H54 (cell line): ENCODE data around the gene TTC1.
"Not testable (repeated sequence)": the region's sequence is repeated elsewhere in the genome, so short reads cannot be mapped to it uniquely, and the experiment has no call there.

ENCODE experiments used
- DNase-seq: peaks from one replicate; pipeline ENCODE4 v3.0.0; 2011; ENCODE audit warnings: low spot score, mixed read lengths; ENCODE audit not compliant: insufficient read length
- FAIRE-seq: peaks from 3 replicates; lab custom pipeline; 2011; peaks lifted over from hg19 to GRCh38; lab: Jason Lieb, UNC
- POLR2A ChIP-seq: IDR thresholded peaks from 2 replicates; pipeline ENCODE4 v1.6.1; 2011; ENCODE audit warnings: low read depth, mild to moderate bottlenecking, low read length

Gene TTC1, protein sequence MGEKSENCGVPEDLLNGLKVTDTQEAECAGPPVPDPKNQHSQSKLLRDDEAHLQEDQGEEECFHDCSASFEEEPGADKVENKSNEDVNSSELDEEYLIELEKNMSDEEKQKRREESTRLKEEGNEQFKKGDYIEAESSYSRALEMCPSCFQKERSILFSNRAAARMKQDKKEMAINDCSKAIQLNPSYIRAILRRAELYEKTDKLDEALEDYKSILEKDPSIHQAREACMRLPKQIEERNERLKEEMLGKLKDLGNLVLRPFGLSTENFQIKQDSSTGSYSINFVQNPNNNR

DNA sequence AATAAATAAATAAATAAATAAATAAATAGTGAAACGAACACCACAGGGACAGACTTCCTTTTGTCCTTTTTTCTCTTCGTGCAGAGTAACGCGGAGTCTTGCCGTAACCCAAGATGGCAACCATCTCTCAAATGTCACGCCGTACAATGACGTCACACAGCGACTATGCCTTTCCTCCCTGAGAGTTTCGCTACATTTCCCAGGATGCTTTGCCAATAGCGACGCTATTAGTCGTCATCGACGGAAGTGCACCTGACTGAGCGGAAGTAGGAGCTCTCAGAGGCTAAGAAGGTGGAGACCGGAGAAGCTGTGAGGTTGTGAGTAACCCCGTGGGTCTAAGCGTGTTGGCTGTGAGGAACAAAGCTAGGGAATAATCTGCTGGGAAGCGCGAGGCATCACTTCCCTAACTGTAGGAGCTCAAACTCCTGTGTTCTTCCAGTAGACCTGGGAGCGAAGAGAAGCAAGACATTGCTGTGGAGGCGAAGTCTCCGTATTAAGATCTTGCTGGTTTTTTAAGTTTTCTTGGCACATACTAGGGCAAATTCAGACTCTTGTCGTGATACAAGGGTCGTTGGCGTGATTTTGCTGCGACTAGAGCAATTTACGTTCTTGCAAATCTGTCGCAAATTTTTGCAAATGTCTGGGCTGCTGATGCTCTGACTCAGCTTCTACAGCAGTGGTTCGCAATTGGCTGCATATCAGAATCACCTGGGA lies at the start of gene TTC1:
Gene TTC1, plus strand, starts transcription at position 263 of the 714 bp plus-strand sequence. CDS start 1,390 bp downstream, outside the sequence.
- peak; percentile 65 for DNase-seq
- FAIRE-seq: peak; percentile 98
- TF ChIP-seq POLR2A: peak; percentile 72

DNA sequence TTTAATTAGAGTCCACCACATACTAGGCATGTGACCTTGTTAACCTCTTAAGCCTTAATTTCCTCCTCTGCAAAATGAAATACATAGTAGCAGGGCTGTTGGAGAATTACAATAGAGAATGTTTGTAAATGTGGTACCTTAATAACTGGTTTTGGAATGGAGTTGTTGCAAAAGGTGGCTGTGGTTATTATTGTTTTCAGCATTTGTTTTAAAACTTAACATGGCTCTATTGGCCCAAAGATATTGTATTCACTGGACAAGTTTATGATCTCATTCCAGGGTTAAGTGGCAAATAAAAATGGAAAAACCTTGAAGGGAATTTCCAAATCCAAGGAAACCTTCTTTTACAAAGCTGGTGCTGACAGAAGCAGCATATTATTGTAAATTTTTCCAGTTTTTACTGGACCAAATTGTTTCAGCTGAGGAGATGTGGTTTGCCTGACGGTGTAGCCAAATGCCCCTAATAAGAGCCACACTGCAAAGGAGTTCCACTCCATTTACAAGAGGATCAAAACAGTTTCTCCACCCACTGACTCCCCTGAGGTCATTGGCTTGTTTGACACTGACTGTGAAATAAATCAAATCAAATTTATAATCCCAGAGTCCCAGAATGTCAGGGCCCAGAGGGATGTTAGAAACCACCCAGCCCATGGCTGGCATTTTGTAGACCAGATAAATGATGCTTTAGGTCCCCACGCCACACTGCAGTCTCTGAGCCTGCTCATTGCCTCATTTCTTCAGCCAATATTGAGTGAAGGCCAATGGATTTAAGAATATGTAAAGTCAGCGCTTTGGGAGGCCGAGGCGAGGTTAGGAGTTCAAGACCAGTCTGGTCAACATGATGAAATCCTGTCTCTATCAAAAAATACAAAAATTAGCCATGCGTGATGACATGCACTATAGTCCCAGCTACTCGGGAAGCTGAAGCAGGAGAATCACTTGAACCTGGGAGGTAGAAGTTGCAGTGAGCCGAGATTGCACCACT lies 47.5 kb upstream of the TTC1 start:
- FAIRE-seq (no peak), DNase-seq (no peak)
- TF ChIP-seq POLR2A: no peak

DNA sequence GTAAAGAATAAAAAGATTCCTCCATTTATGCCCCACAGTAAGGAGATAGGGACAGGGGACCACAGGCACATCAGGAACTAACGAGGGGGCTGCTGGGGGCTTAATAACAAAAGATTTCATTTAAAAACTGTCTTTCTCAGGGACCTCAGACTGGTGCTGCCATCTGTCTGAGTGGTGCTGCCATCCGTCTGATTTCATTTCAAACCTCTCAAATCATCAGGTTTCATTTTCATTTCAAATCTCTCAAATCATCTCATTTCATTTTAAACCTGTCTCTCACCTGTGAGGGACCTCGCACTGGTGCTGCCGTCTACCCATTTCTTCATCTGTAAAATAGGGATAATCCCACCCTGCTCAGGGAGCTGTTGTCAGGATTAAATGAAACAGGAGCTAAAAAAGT lies 46.7 kb upstream of the TTC1 start:
- DNase-seq (no peak), FAIRE-seq (no peak)
- no peak for TF ChIP-seq POLR2A

DNA sequence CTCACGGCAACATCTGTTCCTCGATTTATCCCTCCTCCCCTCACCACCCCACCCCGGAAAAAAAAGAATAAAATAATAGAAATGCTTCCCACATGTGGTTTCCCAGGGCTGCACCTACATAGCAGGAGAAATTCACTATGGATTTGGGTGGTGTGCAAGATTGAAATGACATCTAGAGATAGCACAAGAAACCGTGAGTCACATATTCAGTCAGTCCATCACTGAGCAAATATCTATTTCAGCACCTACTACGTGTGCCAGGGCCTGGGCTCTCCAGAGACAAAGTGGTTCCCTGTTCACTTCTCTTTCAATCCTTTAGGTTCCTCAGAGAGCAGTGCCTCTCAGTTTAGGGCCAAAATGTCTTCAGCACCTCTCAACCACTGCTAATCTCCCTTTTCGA lies 45.0 kb upstream of the TTC1 start:
- FAIRE-seq (no peak), DNase-seq (no peak)
- TF ChIP-seq POLR2A: no peak

DNA sequence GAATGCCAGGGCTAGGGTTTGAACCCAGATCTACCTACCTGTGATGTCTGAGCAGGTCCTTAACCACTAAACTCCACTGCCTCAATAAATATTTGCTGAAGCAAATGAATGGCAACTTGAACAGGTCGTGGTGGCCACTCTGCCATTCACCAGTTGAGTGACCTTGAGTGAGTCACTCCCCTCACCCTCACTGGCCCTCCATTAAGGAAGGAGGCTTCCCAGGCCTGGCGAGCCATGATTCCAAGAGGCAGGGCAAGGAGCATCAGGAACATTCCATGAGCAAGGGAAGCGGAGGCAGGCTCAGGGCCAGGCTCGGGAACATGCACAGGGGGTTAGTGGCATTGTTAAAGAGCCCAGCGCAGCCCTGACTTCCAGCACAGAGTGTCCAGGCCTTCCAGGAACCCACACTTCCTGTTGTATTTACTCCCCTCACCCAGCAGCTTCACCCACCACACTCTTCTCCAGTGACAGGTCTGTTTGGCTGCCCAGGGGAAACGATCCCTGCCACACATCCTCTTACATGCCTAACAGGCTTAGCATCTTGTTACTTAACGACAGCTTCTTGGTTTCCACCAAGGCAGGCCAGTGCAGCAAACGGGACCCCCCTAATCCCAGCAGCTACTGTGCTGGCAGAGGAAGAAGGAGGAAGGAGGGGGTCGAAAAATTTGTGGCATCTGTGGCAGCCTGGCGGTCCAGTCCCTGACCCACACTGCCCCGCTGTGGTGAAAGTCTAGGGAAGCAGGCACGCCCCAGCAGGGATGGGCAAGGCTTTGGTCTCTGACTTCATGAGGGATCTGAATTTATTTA lies 43.7 kb upstream of the TTC1 start:
- TF ChIP-seq POLR2A: no peak
- DNase-seq (no peak), FAIRE-seq (no peak)

DNA sequence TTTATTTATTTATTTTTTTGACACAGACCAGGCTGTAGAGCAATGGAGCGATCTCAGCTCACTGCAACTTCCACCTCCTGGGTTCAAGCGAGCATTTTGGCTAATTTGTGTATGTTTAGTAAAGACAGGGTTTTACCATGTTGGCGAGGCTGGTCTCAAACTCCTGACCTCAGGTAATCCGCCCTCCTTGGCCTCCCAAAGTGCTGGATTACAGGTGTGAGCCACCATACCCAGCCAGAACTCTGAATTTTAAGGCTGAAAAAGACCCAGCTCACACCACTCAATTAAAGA lies 43.2 kb upstream of the TTC1 start:
- not testable (repeated sequence) for FAIRE-seq, DNase-seq

DNA sequence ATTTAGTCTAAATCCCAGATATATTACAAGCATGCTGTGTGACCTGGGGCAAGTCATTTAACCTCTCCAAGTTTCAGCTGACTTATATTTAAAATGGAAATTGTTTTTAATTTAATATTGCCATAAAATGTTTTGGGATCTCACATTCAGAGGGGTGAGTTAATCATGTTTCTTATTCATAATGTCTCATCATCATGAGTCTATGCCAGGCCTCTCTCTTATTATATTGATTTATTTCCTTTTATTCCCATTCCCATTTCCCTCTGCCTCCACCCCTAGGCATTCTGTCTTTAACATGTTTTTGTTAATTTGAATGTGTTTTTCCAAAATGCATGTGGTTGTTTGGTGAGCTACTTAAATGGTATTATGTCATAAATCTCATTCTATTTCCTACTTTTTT lies 39.0 kb upstream of the TTC1 start:
- no peak for DNase-seq
- TF ChIP-seq POLR2A: no peak
- no peak for FAIRE-seq

DNA sequence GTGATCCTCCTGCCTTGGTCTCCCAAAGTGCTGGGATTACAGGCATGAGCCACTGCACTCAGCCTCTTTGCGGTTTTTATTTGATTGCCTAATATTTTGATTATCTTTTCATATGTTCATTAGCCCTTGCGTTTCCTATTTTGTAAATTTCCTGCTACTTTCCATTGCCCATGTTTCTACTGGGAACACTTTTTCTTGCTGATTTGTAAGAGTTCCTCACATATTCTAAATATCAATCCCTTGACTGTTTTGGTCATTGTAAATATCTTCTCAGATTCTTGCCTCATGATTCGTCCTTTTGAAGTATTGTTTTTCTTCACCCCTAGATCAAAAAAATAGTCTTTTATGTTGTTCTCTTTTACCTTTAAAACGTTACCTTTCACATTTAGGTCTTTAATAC lies 37.9 kb upstream of the TTC1 start:
- no peak for FAIRE-seq
- TF ChIP-seq POLR2A: no peak
- DNase-seq: no peak

DNA sequence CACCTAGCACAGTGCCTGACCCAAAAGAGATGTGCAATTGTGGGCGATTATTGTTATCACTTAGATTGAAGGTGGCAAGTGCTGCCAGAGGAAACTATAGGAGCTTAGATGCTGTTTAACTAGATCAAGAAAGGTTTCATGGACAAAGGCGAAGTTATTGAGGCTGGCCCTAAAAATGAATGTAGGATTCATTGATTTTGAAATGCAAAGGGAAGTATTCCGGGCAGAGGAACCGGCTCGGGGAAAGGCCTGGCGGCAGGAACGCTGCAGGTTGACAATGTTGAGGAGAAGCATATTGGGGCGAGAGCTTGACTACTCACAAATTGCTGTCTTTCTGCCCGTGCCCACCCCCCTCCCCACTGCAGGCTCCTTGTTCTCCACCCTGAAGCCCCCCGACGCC lies 37.4 kb upstream of the TTC1 start:
- no peak for FAIRE-seq
- TF ChIP-seq POLR2A: no peak
- no peak for DNase-seq

DNA sequence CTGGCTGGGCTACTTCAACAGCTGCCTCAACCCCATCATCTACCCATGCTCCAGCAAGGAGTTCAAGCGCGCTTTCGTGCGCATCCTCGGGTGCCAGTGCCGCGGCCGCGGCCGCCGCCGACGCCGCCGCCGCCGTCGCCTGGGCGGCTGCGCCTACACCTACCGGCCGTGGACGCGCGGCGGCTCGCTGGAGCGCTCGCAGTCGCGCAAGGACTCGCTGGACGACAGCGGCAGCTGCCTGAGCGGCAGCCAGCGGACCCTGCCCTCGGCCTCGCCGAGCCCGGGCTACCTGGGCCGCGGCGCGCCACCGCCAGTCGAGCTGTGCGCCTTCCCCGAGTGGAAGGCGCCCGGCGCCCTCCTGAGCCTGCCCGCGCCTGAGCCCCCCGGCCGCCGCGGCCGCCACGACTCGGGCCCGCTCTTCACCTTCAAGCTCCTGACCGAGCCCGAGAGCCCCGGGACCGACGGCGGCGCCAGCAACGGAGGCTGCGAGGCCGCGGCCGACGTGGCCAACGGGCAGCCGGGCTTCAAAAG lies 36.9 kb upstream of the TTC1 start:
- no peak for TF ChIP-seq POLR2A
- DNase-seq (no peak), FAIRE-seq (no peak)

DNA sequence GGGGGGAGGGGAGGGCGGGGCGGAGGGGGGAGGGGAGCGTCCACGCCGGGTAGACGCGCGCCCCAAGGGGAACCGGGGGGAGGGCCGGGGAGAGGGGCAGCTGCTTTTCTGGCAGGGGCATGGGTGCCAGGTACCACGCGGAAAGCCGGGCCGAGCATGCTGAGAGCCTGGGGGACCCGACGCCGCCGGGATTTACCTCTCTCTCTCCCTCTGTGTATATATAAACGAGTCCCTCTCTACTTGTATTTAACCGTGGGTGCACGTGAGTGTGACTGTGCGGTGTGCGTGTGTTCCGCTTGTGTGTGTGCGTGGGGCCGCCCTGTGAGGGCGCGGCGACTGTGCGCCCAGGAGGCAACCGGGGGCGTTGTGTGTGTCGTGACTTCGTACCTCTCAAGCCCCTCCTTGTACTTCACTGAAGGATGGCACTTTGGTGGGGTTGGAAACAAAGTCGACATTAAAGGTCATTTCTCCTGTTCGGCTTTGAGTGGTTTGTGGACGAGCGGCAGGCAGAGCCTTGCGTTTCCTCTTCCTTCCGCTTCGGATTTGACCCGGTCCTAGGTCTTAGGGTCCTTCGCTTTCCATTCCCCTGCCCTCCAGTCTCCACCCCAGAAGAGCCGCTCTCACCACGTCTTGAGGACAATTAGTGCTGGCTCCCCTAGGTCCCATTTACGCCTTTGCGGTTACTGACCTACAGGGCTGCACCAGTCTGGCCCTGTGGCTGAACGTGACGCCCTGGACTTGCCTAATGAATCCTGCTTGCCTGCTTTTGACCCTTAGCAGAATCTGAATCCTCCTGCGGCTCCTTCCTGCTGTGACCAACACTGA lies 36.2 kb upstream of the TTC1 start:
- TF ChIP-seq POLR2A: no peak
- no peak for FAIRE-seq
- DNase-seq: no peak

DNA sequence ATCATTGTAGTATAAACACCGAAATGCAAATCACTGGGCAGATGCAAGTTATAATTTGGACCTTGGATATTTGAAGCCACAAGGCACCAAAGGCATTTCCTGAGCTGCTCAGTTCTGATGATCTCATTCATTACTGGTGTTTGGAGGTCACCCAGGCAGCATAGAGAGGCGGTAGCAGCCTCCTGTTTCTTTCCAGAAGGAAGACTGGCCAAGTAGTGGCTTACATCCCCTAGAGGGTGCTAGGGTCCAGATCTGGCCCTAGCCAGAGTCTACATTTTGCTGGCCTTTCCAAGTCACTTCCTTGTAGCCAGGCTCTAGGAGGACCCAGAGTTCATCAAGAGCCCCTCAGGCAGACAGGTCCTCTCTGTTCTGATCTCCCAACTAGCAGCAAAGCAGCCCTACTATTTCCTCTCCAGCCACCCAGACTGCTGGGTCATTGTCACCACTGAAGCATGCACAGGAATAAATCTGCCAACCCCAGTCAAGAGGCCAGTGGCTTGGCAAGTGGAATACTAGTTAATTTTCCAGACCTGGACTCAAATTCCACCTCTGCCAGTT lies 33.4 kb upstream of the TTC1 start:
- TF ChIP-seq POLR2A: no peak
- DNase-seq (peak; percentile 96), FAIRE-seq (peak; percentile 55)

DNA sequence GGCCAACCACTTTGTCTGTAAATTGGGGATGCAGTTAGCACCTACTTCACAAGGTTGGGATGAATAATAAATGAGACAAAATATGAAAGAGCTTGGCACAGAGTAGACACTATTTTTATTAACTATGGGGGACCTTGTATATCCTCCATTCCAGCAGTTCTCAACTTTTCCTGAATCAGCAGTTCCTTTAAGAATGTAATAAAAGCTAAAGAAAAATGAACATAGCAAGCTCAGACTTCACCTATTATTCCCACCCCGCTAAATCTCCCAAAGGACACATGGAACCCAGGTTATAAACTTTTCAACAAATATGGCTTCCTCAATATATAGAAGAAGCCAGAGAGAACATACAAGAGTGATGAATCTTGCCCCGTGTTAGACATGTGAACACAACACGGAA lies 32.0 kb upstream of the TTC1 start:
- TF ChIP-seq POLR2A: no peak
- DNase-seq (no peak), FAIRE-seq (no peak)
